Sigmoid colon (tissue), 4 donors: Measurements from ENCODE around the gene INTS2.

Experiments
- POLR2A ChIP-seq, 2 donors: fragments of 450-650 bp; IDR thresholded peaks; one replicate each; pipeline ENCODE4 v1.6.1; 2016; ENCODE audit warnings: antibody characterized with exemption in 2 of 2, mild to moderate bottlenecking in 2 of 2, moderate library complexity in 2 of 2
- POLR2AphosphoS5 ChIP-seq, 4 donors: sonication (generic); formaldehyde crosslinking; IDR thresholded peaks; one replicate each; pipeline ENCODE4 v1.6.1; 2017; ENCODE audit warnings: antibody characterized with exemption in 4 of 4
- TF ChIP-seq, protein P1 (sequence below), 4 experiments: fragments of 450-650 bp in 3 of 4; fragments of 200-600 bp in 1 of 4; IDR thresholded peaks; one replicate each; pipeline ENCODE4 v1.5.1; 2016 to 2019; ENCODE audit warnings: antibody characterized with exemption in 4 of 4, mild to moderate bottlenecking in 3 of 4, moderate library complexity in 2 of 4

DNA sequence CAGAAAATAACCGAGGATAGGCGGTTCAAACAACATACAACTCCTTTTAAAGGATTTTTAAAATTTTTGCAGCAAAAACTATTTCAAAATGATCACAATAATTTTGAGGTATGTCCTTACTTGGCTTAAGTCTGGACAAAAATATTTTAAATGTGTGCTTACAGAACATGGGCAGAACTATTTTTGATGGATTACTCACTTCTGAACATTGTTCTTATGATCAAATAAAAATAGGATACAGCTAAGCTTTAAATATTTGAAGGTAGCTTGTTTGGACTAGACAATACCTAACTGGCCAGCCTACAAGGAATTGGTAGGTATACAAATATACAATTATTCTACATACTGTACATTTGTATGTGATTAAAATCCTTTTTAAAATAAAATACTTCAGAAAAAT is 14.3 kb upstream of the INTS2 start:
- TF ChIP-seq, protein P1, sequence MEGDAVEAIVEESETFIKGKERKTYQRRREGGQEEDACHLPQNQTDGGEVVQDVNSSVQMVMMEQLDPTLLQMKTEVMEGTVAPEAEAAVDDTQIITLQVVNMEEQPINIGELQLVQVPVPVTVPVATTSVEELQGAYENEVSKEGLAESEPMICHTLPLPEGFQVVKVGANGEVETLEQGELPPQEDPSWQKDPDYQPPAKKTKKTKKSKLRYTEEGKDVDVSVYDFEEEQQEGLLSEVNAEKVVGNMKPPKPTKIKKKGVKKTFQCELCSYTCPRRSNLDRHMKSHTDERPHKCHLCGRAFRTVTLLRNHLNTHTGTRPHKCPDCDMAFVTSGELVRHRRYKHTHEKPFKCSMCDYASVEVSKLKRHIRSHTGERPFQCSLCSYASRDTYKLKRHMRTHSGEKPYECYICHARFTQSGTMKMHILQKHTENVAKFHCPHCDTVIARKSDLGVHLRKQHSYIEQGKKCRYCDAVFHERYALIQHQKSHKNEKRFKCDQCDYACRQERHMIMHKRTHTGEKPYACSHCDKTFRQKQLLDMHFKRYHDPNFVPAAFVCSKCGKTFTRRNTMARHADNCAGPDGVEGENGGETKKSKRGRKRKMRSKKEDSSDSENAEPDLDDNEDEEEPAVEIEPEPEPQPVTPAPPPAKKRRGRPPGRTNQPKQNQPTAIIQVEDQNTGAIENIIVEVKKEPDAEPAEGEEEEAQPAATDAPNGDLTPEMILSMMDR (IDR thresholded peaks at IDR 0.05), result no peak
- TF ChIP-seq POLR2A (IDR thresholded peaks at IDR 0.05), result no peak
- no peak for TF ChIP-seq POLR2AphosphoS5 (IDR thresholded peaks at IDR 0.05)
